ENCODE results near the gene PDE11A.

Gene PDE11A

DNA sequence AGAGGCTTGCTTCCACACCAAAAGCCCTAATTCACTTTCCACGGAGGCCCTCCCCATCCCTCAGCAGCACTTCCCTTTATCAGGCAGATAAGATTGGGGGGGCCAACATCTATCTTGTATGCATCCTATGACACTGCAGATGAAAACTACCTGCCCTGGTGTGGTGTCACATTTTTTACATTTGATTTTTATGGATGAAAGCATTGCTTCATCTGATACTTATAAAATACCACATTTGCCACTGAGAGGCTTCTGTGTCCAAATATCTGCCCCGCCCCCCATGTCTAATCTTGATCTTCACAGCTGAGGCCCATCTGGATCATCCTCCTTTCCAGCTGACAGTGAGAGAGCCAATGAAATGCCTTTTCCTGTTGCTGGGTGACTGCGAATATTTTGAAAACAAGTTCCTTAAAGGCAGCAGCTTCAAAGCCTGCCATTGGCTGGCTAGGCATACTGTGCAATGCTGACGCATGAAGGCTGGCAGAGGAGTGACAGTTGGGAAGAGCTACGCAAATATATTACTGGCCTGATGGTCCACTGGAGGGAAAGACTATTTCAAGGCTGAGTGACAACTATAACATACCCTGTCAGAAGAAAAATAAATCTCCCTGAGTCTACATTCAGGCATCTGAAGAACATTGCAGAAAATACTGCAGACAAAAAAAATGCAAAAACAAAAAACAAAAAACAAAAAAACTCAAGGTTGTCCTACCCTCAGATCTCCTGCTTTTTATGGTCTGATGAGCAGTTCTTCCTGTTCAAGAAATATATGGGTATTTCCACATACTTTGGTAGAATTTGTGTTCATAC is 318.7 kb downstream of the PDE11A start:
- DNase-seq = no peak

DNA sequence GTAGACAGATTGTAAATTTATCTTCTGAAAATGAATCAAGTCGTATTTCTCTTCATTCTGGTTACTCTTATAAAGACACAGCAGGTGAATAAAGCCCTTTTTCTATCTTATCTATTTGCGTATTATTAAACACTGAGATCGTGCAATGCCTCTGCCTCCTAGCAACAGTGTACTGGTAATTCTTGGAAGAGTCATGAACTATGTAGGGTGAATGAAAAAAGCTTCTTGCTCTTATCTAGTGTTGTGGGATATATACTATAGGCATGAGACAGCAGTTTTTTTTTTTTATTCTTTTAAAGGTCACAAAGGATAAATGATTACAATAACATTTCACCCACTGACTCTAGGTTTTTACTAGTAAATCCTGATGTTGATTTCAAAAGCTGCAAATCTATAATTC is 324.2 kb downstream of the PDE11A start:
- DNase-seq = no peak

DNA sequence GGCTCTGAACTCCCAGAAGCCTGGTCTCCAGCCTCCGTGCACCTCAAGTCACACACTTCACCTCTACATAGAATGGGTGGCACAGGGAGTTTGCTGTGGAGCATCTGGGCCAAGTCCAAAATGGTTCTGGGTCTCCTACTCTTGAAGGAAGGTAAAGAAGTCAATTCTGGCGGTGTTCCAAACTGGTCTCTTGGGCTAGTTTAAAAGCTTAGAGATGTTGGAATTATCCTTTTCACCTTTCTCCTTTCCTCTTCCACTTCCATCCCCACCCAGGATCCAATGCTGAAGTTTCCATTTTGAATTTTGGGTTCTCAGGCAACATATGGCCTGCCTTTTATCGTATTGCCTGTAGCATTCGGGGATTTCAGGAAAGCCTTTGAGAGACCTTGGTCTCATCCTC is 325.2 kb downstream of the PDE11A start:
- no peak for DNase-seq

DNA sequence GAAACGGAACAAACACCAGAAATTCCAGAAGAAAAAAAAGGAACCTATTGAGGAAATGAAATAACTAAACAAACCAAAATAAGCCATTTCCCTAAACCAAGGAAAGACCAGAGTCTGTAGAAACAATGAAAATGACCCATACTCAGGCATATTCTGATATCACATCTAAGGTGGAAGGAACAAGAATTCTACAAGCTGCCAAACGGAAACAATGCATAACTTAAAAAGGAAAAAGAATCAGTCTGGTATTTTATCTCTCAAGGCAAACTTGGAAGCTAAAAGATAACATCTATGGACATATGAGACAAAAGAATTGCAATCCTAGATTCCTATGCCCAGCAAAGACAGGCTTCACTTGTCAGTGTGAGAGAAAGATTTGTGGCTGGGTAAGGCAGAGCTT is 326.2 kb downstream of the PDE11A start:
- no peak for DNase-seq

DNA sequence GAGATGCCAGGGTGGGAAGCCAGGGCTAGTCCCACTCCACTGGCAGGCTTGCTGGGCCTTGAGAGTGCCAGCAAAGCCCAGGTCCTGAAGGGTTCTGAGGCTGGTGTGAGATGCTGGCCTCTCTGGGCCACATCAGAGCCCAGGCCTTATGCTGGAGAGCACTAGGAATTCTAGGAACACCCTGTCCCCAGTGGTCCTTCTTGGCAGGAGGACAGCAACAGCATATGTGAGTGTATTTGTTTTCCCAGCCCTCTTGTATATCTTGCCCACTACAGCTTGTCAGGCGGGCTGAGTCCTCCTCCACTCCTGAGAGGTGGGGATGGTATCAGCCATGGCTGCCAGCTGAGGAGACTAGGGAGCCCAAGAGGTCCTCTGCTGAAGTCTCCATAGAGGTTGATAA is 327.0 kb downstream of the PDE11A start:
- no peak for DNase-seq

DNA sequence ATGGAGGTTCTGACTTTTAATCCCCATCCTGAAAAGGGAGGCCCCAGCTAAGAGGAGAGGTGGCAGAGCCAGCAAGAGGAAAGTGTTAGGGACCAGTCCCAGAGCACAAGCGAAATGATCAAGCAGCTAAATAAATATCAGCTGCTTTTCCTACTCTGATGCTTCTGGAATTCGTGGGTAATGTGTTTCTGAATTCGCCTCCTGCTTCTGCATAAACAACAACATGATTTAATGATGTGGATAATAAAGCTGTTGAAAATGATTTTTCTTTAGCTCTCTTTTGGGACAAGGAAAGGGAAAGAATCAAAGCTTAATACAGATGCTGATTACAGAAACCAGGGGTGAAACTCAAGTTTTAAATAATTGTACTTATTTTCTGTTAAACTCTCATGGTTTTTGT is 329.7 kb downstream of the PDE11A start:
- DNase-seq = no peak

DNA sequence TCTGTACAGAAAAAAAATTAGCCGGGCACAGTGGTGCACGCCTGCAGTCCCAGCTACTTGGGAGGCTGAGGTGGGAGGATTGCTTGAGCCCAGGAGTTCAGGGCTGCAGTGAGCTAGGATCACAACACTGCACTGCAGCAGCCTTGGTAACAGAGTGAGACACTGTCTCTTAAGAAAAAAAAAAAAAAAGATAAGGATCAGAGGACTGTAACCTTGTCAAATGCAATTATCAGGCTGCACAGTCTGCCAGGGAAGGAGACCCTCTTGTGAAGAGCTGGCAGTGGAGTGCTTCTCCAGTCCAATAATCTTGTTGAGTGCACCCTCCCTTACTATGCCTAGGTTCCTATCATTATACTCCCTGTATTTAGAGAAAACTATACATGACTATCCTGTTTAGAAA is 330.7 kb downstream of the PDE11A start:
- DNase-seq = no peak

DNA sequence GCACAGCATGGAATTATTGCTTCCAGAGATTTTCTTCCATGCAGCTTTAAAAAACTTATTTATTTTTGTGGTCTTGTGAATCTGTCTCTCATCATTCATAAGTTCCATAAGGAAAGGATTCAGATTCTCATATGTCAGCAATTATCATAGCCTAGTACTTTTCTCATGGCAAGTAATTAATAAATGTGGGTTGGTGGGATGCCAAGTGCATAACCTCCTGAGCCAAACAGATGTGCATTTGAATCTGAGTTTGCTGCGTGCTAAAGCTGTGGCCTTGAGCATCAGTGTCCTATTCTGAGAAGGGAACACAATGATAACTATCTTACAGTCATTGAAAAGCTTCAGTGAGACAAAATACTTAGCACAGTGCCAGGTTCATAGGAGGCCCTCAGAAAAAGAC is 331.9 kb downstream of the PDE11A start:
- no peak for DNase-seq

DNA sequence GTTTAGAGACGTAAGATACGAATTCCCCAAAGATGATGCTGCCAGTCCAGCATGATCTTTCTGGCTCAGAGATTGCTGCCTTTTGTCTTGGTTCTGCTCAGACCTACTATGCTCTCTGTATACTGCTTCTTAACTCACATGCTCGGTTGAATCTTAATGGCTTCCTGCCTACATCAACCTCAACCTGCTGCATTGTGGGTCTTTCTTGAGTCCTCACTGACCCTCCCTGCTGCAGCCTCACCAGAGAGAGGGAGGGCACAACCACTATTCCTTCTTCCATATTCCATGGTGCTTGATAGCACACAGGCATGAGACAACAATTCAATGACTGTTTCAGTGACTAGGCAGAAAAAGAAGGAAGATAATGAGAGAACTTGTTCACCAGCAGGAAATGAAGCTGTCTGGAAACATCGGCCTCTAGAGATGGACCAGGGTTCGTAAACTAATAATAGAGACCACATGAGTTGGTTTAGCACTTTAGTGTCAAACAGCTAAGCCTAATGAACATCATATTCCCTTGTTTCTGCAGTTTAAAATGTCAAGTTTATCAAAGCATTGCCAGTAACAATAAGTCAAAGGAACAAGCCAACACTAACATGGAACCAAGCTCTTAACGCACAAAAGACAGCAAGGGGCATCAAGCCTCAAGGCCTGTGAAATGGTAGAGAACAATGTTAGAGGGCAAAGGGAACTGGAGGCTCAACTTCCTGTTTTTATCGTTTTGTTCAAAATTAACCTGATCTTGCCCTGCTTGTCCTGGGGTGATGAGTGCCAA is 333.9 kb downstream of the PDE11A start:
- no peak for DNase-seq

DNA sequence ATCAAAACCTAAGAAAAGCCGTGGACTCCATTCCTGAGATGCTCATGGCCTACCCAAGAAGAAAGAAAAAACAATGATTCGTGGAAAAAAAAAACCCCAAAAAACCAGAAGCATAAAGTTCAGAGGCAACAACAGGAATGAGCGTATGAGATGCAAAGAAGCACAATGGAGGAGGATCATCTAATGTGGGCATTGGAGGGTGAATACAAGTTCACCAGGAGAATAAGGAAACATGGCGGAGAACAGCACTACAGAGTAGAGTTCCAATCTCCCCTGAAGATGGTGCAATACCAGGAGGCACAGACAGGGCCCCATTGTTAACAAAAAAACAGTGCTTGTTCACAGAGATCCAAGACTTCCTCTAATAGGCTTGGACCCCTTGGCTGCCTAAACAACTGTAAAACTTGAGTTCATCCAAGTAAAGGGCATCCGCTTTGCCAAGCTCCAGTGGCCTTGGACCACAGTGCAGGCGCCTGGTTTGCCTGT is 337.2 kb downstream of the PDE11A start:
- no peak for DNase-seq

DNA sequence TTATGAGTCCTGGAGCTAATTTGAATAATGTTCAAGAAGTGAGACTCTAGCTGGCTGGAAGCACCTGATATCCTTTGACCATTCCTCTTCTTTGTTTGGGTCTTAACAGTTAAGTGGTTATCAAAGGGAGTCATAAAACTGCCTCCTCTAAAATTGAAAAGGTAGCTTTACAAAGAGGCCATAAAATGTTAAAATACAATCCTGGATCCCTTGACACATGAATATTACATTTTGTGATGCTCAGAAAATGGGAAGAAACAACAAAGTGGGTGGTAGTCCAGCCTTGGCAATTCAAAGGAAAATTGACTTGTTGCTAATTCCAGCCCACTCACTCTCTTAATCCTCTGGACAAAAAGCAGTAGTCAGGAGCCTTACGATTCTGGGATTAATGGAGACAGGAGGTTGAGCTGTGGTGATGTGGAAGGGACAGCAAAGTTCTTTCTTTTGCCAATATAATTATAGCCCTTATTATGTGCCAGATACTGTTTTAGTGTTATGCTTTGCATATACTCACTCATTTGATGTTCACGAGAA is 339.2 kb downstream of the PDE11A start:
- no peak for DNase-seq

DNA sequence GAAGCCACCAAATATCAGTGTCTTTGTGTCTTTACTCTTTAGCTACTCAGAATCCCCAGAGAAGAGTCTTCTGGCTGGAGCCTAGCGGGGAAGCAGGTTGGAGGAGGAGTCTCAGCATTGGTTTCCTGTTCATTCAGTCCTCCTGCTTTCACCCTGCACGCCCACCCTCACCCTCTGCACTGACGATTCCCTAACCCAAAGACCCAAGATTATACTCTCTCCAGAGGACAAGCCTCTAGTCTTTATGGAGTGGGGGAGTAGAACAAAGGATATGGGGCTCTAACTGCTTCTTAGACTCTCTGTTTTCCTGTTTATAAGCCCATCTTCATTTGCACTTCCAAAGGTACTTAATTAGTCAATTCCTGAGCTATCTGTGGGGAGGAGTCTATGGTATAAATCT is 341.2 kb downstream of the PDE11A start:
- DNase-seq = no peak

DNA sequence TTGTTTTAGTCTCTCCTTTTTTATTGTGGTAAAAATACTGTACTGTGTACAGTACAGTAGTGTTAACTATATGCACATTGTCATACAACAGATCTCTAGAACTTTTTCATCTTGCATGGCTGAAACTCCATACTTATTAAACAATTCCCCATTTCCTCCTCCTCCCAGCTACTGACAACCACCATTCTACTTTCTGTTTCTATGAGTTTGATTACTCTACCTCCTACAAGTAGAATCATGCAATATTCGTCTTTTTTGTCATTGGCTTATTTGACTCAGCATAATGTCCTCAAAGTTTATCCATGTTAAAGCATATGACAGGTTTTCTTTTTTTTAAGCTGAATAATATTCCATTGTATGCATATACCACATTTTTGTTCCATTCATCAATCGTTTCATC is 341.8 kb downstream of the PDE11A start:
- no peak for DNase-seq

DNA sequence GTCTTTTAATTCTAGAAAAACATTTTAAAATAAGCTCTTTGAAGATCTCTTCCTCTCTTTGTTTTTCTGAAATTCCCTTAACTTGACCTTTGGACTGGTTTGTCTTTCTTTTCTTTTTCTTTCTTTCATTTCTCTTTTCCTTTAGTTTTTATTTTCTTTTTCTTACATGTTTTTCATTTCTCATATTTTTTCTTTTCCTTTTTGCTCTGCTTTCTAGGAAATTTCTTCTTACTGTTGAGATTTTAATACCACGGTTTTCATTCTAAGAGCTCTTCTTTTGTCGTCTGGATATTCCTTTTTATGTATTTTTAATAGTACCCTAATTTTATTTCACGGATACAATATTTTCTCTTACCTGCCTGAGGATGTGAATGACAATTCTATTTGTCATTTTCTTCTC is 342.2 kb downstream of the PDE11A start:
- no peak for DNase-seq

DNA sequence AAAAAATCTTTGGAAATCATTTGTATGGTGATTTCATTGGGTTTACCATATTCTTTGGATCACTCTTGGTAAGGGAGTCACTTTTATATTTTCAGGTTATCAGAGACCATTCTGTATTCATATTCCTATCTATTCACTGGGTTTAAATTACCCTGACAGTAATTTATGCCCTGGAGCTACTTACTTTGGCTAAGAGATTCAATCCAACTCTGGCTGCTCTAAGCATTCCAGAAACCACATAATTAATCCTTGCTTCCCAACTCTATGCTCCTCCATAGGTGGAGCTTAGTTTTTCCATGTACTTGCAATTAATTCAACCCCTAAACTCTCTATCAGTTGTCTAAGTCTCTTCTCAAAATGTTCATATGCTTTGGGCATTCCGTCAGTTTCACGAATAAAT is 343.7 kb downstream of the PDE11A start:
- DNase-seq = no peak

DNA sequence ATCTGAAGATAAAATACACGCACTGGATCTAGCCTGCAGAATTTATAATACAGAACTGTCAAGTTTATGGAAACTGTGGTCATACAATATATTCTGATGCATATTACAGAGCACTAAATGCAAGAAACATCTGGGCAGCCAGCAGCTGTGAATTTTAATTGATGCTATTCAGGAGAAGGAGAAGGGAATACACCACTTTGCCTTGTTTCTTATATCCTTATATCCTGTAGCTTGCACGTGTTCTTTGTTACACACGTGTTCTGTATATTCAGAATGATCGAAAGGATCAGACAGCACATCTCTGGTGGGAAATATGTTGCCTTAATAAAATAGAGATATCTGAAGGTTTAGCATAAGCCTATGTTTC is 344.2 kb downstream of the PDE11A start:
- no peak for DNase-seq

DNA sequence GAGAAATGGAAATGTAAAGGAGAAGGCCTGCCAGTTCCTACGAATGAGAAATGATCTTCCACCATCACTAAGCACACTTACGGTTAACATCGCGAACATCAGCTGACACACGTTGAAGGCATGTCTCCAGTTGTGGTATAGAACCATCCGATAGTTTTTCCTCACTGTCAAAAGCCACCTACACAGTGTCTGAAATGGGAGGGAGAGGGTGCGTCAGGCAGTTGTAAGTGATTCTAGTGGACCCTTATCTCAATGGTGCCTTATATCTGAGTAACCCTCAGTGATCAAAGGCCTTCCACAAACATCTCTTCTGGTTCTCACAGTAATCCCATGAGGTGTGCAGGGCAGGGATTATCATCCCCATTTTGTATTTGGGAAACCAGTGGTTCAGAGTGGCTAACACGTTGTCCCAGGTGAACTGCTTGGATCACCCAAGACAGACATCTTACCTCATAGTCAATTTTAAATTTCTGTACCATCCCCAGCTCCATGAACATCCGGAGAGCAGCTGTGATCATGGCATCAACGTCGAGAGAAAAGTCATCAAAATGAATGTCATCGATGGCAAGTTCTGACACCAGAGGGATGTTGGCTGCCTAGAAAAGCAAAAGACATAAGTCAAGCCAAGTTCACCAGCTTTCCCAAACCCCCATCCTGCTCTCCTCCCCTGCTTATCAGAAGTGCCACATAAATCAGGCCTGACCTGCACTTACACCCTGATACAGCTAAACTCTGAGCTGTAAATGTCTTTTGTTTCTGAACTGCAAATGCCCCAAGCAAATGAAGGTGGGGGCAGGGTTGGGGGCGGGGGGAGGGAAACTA is 344.8 kb downstream of the PDE11A start:
- no peak for DNase-seq

DNA sequence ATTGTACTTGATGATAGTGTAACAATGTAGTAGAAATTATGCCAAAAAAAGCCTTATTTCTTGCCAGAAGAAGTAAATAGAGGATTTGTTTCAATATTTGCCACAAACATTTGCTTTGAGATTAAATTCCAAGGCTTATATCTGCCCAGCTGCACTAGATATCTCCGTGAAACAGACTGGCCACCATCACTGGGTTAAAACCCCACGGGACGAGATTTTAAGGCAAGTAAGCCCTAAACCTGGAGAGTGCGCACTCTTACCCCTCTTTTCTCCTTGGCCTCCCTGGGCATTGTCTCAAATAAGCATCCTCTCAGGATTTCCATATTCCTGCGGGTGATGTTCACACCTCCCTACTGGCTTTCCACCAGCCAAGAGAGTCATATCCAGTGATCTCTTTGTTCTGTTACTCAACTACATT is 345.6 kb downstream of the PDE11A start:
- DNase-seq = no peak

DNA sequence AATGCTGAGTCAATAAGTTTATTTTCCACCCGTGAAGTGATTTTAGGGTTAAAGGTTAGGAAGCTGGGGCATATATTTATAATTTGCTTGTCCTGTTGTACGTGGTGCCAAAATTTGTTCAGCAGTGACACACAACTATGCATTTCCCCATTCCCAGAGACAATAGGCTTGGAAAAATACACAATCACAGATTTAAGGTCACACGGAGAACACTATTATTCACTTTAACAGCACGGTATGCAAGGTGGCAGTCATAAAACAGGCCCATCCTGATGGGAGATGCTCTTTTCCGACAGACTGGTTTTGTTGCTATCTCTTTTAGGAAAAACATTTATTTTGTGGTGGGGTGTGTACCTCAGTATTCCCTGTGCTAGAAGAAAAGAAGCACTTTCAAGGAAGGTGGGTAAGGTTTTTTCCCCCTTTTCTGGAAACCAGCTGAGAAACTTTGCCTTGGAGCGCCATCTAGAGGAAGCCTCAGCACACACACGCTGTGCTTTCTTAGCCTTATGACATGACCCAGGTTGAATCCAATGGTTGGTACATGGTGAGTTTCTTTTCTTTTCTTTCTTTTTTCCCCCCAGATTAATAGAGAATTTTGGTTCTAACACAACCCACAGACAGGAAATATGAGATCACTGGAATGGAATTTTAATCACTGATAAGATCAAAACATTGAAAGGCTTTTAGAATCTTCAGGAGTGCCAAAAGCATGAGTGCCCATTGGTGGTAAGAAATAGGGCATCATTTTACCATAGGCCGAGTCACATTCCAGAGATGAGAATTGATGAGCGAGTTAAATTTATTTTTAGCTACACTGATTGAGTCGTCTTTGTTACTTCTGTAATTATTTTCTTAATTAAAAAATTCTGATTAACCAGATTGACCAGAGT is 347.9 kb downstream of the PDE11A start:
- no peak for DNase-seq

DNA sequence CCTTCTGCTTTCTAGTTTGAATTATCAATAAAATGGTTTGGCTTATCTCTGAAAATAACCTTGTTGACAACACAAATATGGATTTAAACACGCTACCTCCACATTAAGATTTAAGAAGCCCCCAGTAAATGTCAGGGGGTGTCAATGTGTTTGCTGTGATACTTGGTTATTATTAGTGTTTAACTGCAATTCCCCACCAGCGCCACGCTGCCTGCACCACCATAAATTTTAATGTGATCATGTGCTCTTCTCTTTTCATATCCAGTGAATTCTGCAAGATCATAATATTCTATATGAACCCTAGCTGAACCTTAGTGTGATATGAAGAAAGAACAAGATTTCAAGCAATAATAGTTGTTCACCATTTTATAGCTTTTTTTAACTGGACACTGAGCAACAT is 349.3 kb downstream of the PDE11A start:
- DNase-seq = no peak

DNA sequence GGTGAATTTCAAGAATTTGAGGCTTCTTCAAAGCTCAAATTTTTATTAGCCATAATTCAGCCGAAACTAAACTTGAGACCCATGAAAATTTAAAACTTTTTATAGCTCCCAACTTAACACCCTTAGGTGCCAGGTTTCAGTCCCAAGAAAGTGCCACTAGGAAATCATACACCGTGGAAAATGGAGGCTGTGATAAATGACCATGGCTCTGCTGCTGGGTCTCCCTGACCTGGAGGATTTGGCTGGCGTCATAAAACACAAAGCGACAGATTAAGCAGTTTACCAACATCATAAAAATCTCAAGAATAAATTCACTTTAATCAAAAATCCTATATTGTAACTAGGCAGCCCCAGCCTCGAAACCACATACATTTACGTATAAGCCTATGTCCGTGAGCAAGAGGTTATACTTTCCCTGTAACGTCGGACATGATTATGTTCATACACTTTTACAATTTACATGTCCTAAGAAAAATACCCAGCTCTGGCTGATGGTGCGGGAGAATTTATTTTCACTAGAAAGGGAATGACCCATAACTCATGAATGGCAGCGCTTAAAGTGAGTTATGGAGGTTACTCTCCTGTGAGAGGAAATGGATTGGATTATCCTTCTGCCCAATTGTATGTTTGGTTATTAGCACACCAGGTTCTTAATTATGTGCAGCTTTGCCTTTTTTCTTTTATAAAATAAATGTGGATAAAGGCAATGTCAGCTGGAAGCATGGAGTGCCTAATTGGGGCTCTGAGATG is 350.6 kb downstream of the PDE11A start:
- no peak for DNase-seq

Data from GF-D8 (cell line).